ENCODE results near the gene DNAL1. TPM values are rescaled to one million over a fixed set of nuclear protein-coding genes. Genes with fewer than 3 reads are reported as not detected.
A peak's percentile ranks its signal among the peaks of the same experiment; 100 is the strongest.

The DNAL1 gene
- total and polyA plus RNA-seq, 2 experiments from 2014 or later, result 5.9 to 16.7 TPM

DNA sequence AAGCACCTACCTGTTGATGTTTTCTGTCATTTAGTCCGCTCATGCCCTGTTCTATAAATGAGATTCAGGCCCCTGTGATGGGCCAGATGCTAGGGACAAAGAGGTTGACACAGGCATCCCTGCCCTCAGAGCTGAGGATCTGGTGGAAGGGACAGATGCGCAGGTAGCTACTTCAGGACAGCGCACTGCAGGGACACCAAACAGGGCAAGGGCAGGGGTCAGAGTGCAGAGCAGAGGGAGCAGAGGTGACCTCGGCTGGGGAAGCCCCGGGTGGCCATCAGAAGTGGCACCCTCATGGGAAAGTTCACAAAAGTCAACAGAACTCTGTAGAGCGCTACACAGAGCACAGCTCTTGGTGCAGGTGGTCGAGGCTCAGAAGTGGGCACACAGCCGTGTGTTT lies 75.0 kb downstream of the DNAL1 start:
- H3F3A ChIP-seq (ENCODE audit: insufficient read depth), result peaks cover 45% of the 10 kb centered on the region
- H3K4me3 ChIP-seq, result no peak overlapping the region
- peaks cover 25% of the 10 kb centered on the region for H3K4me1 ChIP-seq (ENCODE audit: insufficient read depth)
- H3K79me2 ChIP-seq (ENCODE audit: insufficient read depth), result peaks cover 5% of the 10 kb centered on the region; the same call in 1 of the 2 replicates
- DNase-seq, result no peak
- H4K20me1 ChIP-seq (ENCODE audit: insufficient read depth), result no peaks in the 10 kb centered on the region
- H3K9ac ChIP-seq, result no peak overlapping the region
- no peaks in the 10 kb centered on the region for H3K9me2 ChIP-seq (ENCODE audit: insufficient read depth)
- H3K27me3 ChIP-seq (replicated peaks; ENCODE audit: insufficient read depth), result no peaks in the 10 kb centered on the region
- H3K36me3 ChIP-seq (ENCODE audit: low read depth), result peaks cover 29% of the 10 kb centered on the region
- no peak for TF ChIP-seq EZH2 (IDR thresholded peaks at IDR 0.05; ENCODE audit: insufficient read depth, poor library complexity, severe bottlenecking)
- no peak for TF ChIP-seq EZH2phosphoT487 (IDR thresholded peaks at IDR 0.05; ENCODE audit: insufficient read depth, low read depth)
- no peak overlapping the region for H2AFZ ChIP-seq
- no peak overlapping the region for H3K27ac ChIP-seq
- in situ Hi-C loops (cut with MboI), result no loop called here
- 89% methylated on average over 8 of the region's 8 CpGs for WGBS, 2 experiments (ENCODE audit: low coverage in 1 of 2, low lambda C conversion rate in 2 of 2, missing lambda C conversion rate in 2 of 2)
- H3K9me3 ChIP-seq (ENCODE audit: low read depth), result no peaks in the 10 kb centered on the region
- no peak overlapping the region for H3K4me2 ChIP-seq (ENCODE audit: unreplicated experiment)

DNA sequence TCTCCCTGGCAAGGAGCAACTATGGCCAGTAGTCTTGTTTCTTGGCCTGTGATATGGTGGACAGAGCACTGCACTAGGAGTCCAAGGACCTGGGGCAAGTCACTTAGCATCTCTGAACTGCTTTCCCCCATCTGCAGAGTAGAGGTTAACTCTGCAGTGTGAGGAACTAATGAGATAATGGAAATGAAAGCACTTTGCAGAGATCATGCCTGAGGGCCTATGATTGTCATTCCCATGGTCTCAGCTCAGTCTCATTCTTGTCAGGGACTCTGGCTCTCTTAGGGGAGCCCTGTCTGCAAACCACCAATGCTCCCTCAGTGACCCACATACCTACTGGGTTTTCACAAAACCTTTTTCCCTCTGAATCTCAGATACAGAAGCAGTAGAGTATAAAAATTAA lies 75.8 kb downstream of the DNAL1 start:
- no peak overlapping the region for H3K9ac ChIP-seq
- peaks cover 45% of the 10 kb centered on the region for H3F3A ChIP-seq (ENCODE audit: insufficient read depth)
- TF ChIP-seq EZH2phosphoT487 (IDR thresholded peaks at IDR 0.05; ENCODE audit: insufficient read depth, low read depth), result no peak
- no peak for TF ChIP-seq EZH2 (IDR thresholded peaks at IDR 0.05; ENCODE audit: insufficient read depth, poor library complexity, severe bottlenecking)
- in situ Hi-C loops (cut with MboI), result no loop called here
- H3K4me3 ChIP-seq, result no peak overlapping the region
- H3K9me3 ChIP-seq (ENCODE audit: low read depth), result no peaks in the 10 kb centered on the region
- H3K79me2 ChIP-seq (ENCODE audit: insufficient read depth), result peaks cover 5% of the 10 kb centered on the region; the same call in 1 of the 2 replicates
- no peaks in the 10 kb centered on the region for H3K9me2 ChIP-seq (ENCODE audit: insufficient read depth)
- no peak overlapping the region for H3K27ac ChIP-seq
- H3K36me3 ChIP-seq (ENCODE audit: low read depth), result peaks cover 30% of the 10 kb centered on the region
- no peak for DNase-seq
- no peaks in the 10 kb centered on the region for H3K27me3 ChIP-seq (replicated peaks; ENCODE audit: insufficient read depth)
- H2AFZ ChIP-seq, result no peak overlapping the region
- peaks cover 29% of the 10 kb centered on the region for H3K4me1 ChIP-seq (ENCODE audit: insufficient read depth)
- no peak overlapping the region for H3K4me2 ChIP-seq (ENCODE audit: unreplicated experiment)
- no peaks in the 10 kb centered on the region for H4K20me1 ChIP-seq (ENCODE audit: insufficient read depth)

DNA sequence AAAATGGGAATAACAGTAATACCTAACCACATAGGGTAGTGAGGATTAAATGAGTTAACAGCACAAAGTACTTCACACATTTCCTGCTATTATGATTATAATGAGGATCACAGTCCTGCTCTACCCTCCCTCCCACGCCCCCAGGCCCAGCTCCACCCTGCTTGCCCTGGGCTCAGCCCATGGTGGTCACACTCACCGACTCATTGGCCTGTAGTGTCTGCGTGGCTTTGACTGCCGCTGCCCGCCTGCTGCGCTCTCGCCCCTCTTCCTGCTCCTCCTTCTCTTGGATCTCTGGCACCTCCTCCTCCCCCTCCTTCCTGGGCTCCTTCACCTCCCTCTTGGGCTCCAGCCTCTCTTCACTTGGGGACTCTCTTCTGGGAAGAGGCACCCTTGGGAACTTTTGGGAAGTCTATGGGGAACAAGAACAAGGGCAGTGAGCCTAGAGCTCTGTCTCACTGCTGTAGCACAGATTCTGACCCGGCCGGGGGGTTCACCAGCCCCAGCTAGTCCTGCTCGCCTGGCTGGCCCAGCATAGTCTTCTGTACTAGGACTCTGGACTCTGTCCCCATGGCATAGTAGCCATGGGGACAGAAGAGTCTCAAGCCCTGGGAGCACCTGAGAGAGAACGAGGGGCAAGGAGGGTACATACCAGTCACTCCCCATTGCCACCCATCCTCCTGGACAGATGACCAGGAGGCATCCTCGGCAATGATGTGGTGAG lies 76.5 kb downstream of the DNAL1 start:
- WGBS, 2 experiments (ENCODE audit: low coverage in 1 of 2, low lambda C conversion rate in 2 of 2, missing lambda C conversion rate in 2 of 2), result 86 to 90% methylated on average over 10 to 12 of the region's 12 CpGs
- in situ Hi-C loops (cut with MboI), result no loop called here

DNA sequence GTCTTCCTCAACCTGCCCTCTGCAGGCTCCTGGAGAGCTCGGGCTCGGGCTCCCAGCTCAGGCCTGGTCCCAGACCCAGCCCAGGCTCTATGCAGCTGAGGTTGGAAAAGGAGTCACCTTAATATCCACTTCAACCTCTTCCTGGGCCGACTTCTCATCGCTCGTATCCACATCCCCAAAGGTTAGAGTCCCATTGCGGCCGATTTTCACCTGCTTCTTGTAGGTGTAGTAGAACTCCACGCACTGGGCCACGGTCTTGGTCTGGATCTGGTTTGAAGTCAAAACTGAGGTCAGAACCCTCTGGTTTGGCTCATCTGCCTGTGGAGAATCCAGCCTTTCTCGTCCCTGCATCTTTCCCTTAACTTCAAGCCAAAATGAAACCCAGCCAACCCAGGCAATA lies 77.8 kb downstream of the DNAL1 start:
- WGBS, 2 experiments (ENCODE audit: low coverage in 1 of 2, low lambda C conversion rate in 2 of 2, missing lambda C conversion rate in 2 of 2), result 86% methylated on average over 10 of the region's 10 CpGs
- no peak for DNase-seq
- H4K20me1 ChIP-seq (ENCODE audit: insufficient read depth), result no peaks in the 10 kb centered on the region
- peaks cover 11% of the 10 kb centered on the region for H3K79me2 ChIP-seq (ENCODE audit: insufficient read depth)
- H3K27ac ChIP-seq, result peak overlapping the region; percentile 97
- no peaks in the 10 kb centered on the region for H3K9me2 ChIP-seq (ENCODE audit: insufficient read depth)
- peaks cover 41% of the 10 kb centered on the region for H3F3A ChIP-seq (ENCODE audit: insufficient read depth)
- H3K4me3 ChIP-seq, result no peak overlapping the region
- no peaks in the 10 kb centered on the region for H3K27me3 ChIP-seq (replicated peaks; ENCODE audit: insufficient read depth)
- in situ Hi-C loops (cut with MboI), result no loop called here
- H2AFZ ChIP-seq, result no peak overlapping the region
- H3K9me3 ChIP-seq (ENCODE audit: low read depth), result no peaks in the 10 kb centered on the region
- H3K4me2 ChIP-seq (ENCODE audit: unreplicated experiment), result no peak overlapping the region
- peaks cover 40% of the 10 kb centered on the region for H3K4me1 ChIP-seq (ENCODE audit: insufficient read depth)
- H3K9ac ChIP-seq, result 0 out of 2 replicates have a peak overlapping the region, but pooled peaks have one; percentile 80
- peaks cover 30% of the 10 kb centered on the region for H3K36me3 ChIP-seq (ENCODE audit: low read depth)
- TF ChIP-seq EZH2phosphoT487 (IDR thresholded peaks at IDR 0.05; ENCODE audit: insufficient read depth, low read depth) (no peak), EZH2 (IDR thresholded peaks at IDR 0.05; ENCODE audit: insufficient read depth, poor library complexity, severe bottlenecking) (no peak)

More for the DNA sequence above, 76.5 kb downstream of the DNAL1 start:
- H3K4me1 ChIP-seq (ENCODE audit: insufficient read depth), result peaks cover 35% of the 10 kb centered on the region
- H3K27me3 ChIP-seq (replicated peaks; ENCODE audit: insufficient read depth), result no peaks in the 10 kb centered on the region
- peaks cover 45% of the 10 kb centered on the region for H3F3A ChIP-seq (ENCODE audit: insufficient read depth)
- no peaks in the 10 kb centered on the region for H3K9me3 ChIP-seq (ENCODE audit: low read depth)
- H3K9me2 ChIP-seq (ENCODE audit: insufficient read depth), result no peaks in the 10 kb centered on the region
- no peak overlapping the region for H2AFZ ChIP-seq
- no peaks in the 10 kb centered on the region for H4K20me1 ChIP-seq (ENCODE audit: insufficient read depth)
- no peak for TF ChIP-seq EZH2 (IDR thresholded peaks at IDR 0.05; ENCODE audit: insufficient read depth, poor library complexity, severe bottlenecking)
- no peak overlapping the region for H3K27ac ChIP-seq
- peaks cover 33% of the 10 kb centered on the region for H3K36me3 ChIP-seq (ENCODE audit: low read depth)
- no peak overlapping the region for H3K4me3 ChIP-seq
- peaks cover 5% of the 10 kb centered on the region; the same call in 1 of the 2 replicates for H3K79me2 ChIP-seq (ENCODE audit: insufficient read depth)
- no peak overlapping the region for H3K9ac ChIP-seq
- DNase-seq, result no peak
- no peak overlapping the region for H3K4me2 ChIP-seq (ENCODE audit: unreplicated experiment)
